Duodenal mucosa (tissue), 2 donors: ENCODE measurements around the gene AFF1.

ENCODE experiments used
- H3K27ac ChIP-seq: one replicate; pipeline ENCODE4 v1.7.0; 2013; ENCODE audit warnings: low read depth, low read length
- H3K27me3 ChIP-seq, 2 donors: one replicate each; pipeline ENCODE4 v1.7.0; 2013; ENCODE audit warnings: low read length in 2 of 2, control low read depth in 1 of 2; ENCODE audit not compliant: insufficient read depth in 2 of 2, control insufficient read depth in 1 of 2
- H3K36me3 ChIP-seq, 2 donors: one replicate each; pipeline ENCODE4 v1.7.0; 2013; ENCODE audit warnings: low read length in 2 of 2, control low read depth in 1 of 2; ENCODE audit not compliant: insufficient read depth in 2 of 2, control insufficient read depth in 1 of 2
- H3K4me1 ChIP-seq, 2 donors: one replicate each; pipeline ENCODE4 v1.7.0; 2013; ENCODE audit warnings: low read length in 2 of 2, control low read depth in 1 of 2; ENCODE audit not compliant: insufficient read depth in 2 of 2, control insufficient read depth in 1 of 2
- H3K4me3 ChIP-seq, 2 donors: one replicate each; pipeline ENCODE4 v1.7.0; 2013; ENCODE audit warnings: low read length in 2 of 2, low read depth in 1 of 2
- H3K9ac ChIP-seq, 2 donors: one replicate each; pipeline ENCODE4 v1.7.0; 2013; ENCODE audit warnings: low read length in 2 of 2, low read depth in 1 of 2
- H3K9me3 ChIP-seq, 2 donors: one replicate each; pipeline ENCODE4 v1.7.0; 2013; ENCODE audit warnings: low read length in 2 of 2, control low read depth in 1 of 2; ENCODE audit not compliant: control insufficient read depth in 1 of 2

AFF1 gene

GRCh38 chr4:86898562-86898961, 36.2 kb upstream of the AFF1 start:
- H3K27ac ChIP-seq, result no peak overlapping the region
- no peaks in the 10 kb centered on the region for H3K4me1 ChIP-seq
- H3K27me3 ChIP-seq, result no peaks in the 10 kb centered on the region
- no peak overlapping the region for H3K9ac ChIP-seq
- no peaks in the 10 kb centered on the region for H3K9me3 ChIP-seq
- H3K36me3 ChIP-seq, result no peaks in the 10 kb centered on the region
- H3K4me3 ChIP-seq, result no peak overlapping the region

GRCh38 chr4:86901864-86902263, 32.9 kb upstream of the AFF1 start:
- H3K36me3 ChIP-seq, result no peaks in the 10 kb centered on the region
- no peaks in the 10 kb centered on the region for H3K4me1 ChIP-seq
- H3K9me3 ChIP-seq, result no peaks in the 10 kb centered on the region
- H3K4me3 ChIP-seq, result no peak overlapping the region
- H3K9ac ChIP-seq, result no peak overlapping the region
- no peaks in the 10 kb centered on the region for H3K27me3 ChIP-seq
- no peak overlapping the region for H3K27ac ChIP-seq

GRCh38 chr4:86908251-86908657, 26.6 kb upstream of the AFF1 start:
- Histone ChIP-seq H3K9me3 (no peaks in the 10 kb centered on the region), H3K27me3 (no peaks in the 10 kb centered on the region), H3K9ac (no peak overlapping the region), H3K27ac (no peak overlapping the region), H3K4me1 (peaks cover 0 to 4% of the 10 kb centered on the region in 2 donors), H3K4me3 (peak overlapping the region in 1 of 2 donors; percentile 11), H3K36me3 (peaks cover 0 to under 1% of the 10 kb centered on the region in 2 donors)

GRCh38 chr4:86909546-86910295, 25.1 kb upstream of the AFF1 start:
- H3K27me3 ChIP-seq, result no peaks in the 10 kb centered on the region
- H3K4me1 ChIP-seq, result peaks cover 0 to 4% of the 10 kb centered on the region in 2 donors
- peaks cover 0 to 3% of the 10 kb centered on the region in 2 donors for H3K36me3 ChIP-seq
- no peak overlapping the region for H3K4me3 ChIP-seq
- H3K9ac ChIP-seq, result no peak overlapping the region
- H3K9me3 ChIP-seq, result no peaks in the 10 kb centered on the region
- H3K27ac ChIP-seq, result no peak overlapping the region

GRCh38 chr4:86910369-86910768, 24.4 kb upstream of the AFF1 start:
- Histone ChIP-seq H3K36me3 (peaks cover 0 to 3% of the 10 kb centered on the region in 2 donors), H3K27ac (no peak overlapping the region), H3K9ac (no peak overlapping the region), H3K9me3 (no peaks in the 10 kb centered on the region), H3K4me3 (no peak overlapping the region), H3K4me1 (peaks cover 0 to 4% of the 10 kb centered on the region in 2 donors), H3K27me3 (no peaks in the 10 kb centered on the region)

GRCh38 chr4:86910820-86911684, 23.8 kb upstream of the AFF1 start:
- no peaks in the 10 kb centered on the region for H3K9me3 ChIP-seq
- peaks cover 0 to 4% of the 10 kb centered on the region in 2 donors for H3K4me1 ChIP-seq
- no peak overlapping the region for H3K9ac ChIP-seq
- H3K27ac ChIP-seq, result no peak overlapping the region
- H3K4me3 ChIP-seq, result no peak overlapping the region
- peaks cover 0 to 3% of the 10 kb centered on the region in 2 donors for H3K36me3 ChIP-seq
- no peaks in the 10 kb centered on the region for H3K27me3 ChIP-seq

GRCh38 chr4:86916392-86916791, 18.4 kb upstream of the AFF1 start:
- Histone ChIP-seq H3K9me3 (no peaks in the 10 kb centered on the region), H3K27ac (no peak overlapping the region), H3K27me3 (no peaks in the 10 kb centered on the region), H3K9ac (no peak overlapping the region), H3K4me3 (no peak overlapping the region), H3K36me3 (peaks cover 0 to 6% of the 10 kb centered on the region in 2 donors), H3K4me1 (no peaks in the 10 kb centered on the region)

GRCh38 chr4:86917212-86918039, 17.4 kb upstream of the AFF1 start:
- no peak overlapping the region for H3K9ac ChIP-seq
- H3K4me1 ChIP-seq, result no peaks in the 10 kb centered on the region
- no peaks in the 10 kb centered on the region for H3K27me3 ChIP-seq
- H3K4me3 ChIP-seq, result no peak overlapping the region
- H3K36me3 ChIP-seq, result peaks cover 0 to 6% of the 10 kb centered on the region in 2 donors
- H3K27ac ChIP-seq, result no peak overlapping the region
- H3K9me3 ChIP-seq, result no peaks in the 10 kb centered on the region

GRCh38 chr4:86918539-86919072, 16.2 kb upstream of the AFF1 start:
- H3K4me3 ChIP-seq, result no peak overlapping the region
- peaks cover 0 to 3% of the 10 kb centered on the region in 2 donors for H3K36me3 ChIP-seq
- no peak overlapping the region for H3K27ac ChIP-seq
- no peaks in the 10 kb centered on the region for H3K27me3 ChIP-seq
- H3K4me1 ChIP-seq, result no peaks in the 10 kb centered on the region
- no peaks in the 10 kb centered on the region for H3K9me3 ChIP-seq
- no peak overlapping the region for H3K9ac ChIP-seq
